A549 (cell line): ENCODE measurements around the gene IRF6. TPM values are rescaled to one million over a fixed set of nuclear protein-coding genes. Genes with fewer than 3 reads are reported as not detected.

Experiments used
- ATAC-seq, 2 experiments: fragments of 200-7000 bp in 1 of 2; fragments of >200 bp in 1 of 2; cut with Nextera tagmentation in 1 of 2; cut with Tn5 transposase in 1 of 2; 3 replicates each; pipeline versions ENCODE4 v1.8.0 to v1.9.1; 2018 to 2020; ENCODE audit warnings: mild to moderate bottlenecking in 1 of 2, moderate library complexity in 1 of 2
- CTCF ChIA-PET: fragments of 300-600 bp; sonication (Branson Sonifier 250); formaldehyde crosslinking; extraction: SDS; loops from one replicate; lab custom pipeline; 2021; ENCODE audit warnings: antibody characterized with exemption, inconsistent platforms; lab: Yijun Ruan, JAX
- POLR2A ChIA-PET: fragments of 350-600 bp; formaldehyde crosslinking; extraction: SDS; loops from one replicate; lab custom pipeline; 2021; ENCODE audit warnings: antibody characterized with exemption, inconsistent platforms; lab: Yijun Ruan, JAX
- DNase-seq, 2 experiments: peaks; one replicate each; pipeline versions ENCODE4 v3.0.0 to v3.0.0-alpha.2; 2011 to 2016; ENCODE audit warnings: low read depth in 1 of 2, low spot score in 1 of 2
- FAIRE-seq: peaks from 2 replicates; lab custom pipeline; 2011; peaks lifted over from hg19 to GRCh38; lab: Jason Lieb, UNC
- H3K27ac ChIP-seq, 2 experiments: fragments of >200 bp; sonication (Bioruptor Twin); formaldehyde crosslinking; 3 replicates each; pipeline ENCODE4 v1.5.1; 2016 to 2017
- H3K4me1 ChIP-seq: fragments of >200 bp; sonication (Bioruptor Twin); formaldehyde crosslinking; 3 replicates; pipeline ENCODE4 v1.6.1; 2016
- H3K4me2 ChIP-seq: fragments of >200 bp; sonication (Bioruptor Twin); formaldehyde crosslinking; 3 replicates; pipeline ENCODE4 v1.6.1; 2016
- H3K4me3 ChIP-seq: fragments of >200 bp; sonication (Bioruptor Twin); formaldehyde crosslinking; 3 replicates; pipeline ENCODE4 v1.5.1; 2016
- H3K9me3 ChIP-seq: fragments of >200 bp; sonication (Bioruptor Twin); formaldehyde crosslinking; 3 replicates; pipeline ENCODE4 v1.6.1; 2016
- CBX2 ChIP-seq: fragments of 200-600 bp; sonication (generic); IDR thresholded peaks from 2 replicates; pipeline ENCODE4 v1.6.1; 2016; ENCODE audit warnings: low read depth, mild to moderate bottlenecking, borderline replicate concordance
- CBX8 ChIP-seq: fragments of 200-600 bp; sonication (generic); IDR thresholded peaks from 2 replicates; pipeline ENCODE4 v1.6.1; 2016
- EHF ChIP-seq: fragments of 250-450 bp; sonication (Bioruptor Pico); IDR thresholded peaks from 2 replicates; pipeline ENCODE4 v1.5.0; 2020; ENCODE audit warnings: mild to moderate bottlenecking
- ESRRA ChIP-seq: fragments of 150-350 bp; IDR thresholded peaks from 2 replicates; pipeline ENCODE4 v1.6.1; 2014; ENCODE audit warnings: mild to moderate bottlenecking, low read length, borderline replicate concordance
- JUNB ChIP-seq: fragments of >200 bp; sonication (Bioruptor Twin); formaldehyde crosslinking; IDR thresholded peaks from 2 replicates; pipeline ENCODE4 v1.6.1; 2016
- MAZ ChIP-seq: fragments of 150-350 bp; IDR thresholded peaks from 2 replicates; pipeline ENCODE4 v1.6.1; 2014; ENCODE audit warnings: antibody characterized with exemption, low read depth, low read length, borderline replicate concordance
- MYC ChIP-seq: IDR thresholded peaks from 2 replicates; pipeline ENCODE4 v1.6.1; 2012; ENCODE audit warnings: mild to moderate bottlenecking, inconsistent platforms, low read length, improper control_type of control experiment, borderline replicate concordance
- NFE2L2 ChIP-seq: fragments of 150-350 bp; conservative IDR thresholded peaks from 2 replicates; pipeline ENCODE4 v1.6.1; 2014; ENCODE audit warnings: low read length
- NPAS2 ChIP-seq: fragments of 250-450 bp; sonication (Bioruptor Pico); IDR thresholded peaks from 2 replicates; pipeline ENCODE4 v1.8.0; 2022; ENCODE audit warnings: mild to moderate bottlenecking, moderate library complexity, borderline replicate concordance
- POLR2A ChIP-seq: IDR thresholded peaks from 2 replicates; pipeline ENCODE4 v1.6.1; 2012; ENCODE audit warnings: mild to moderate bottlenecking, low read length
- POLR2AphosphoS2 ChIP-seq: conservative IDR thresholded peaks from 2 replicates; pipeline ENCODE4 v1.6.1; 2012; ENCODE audit warnings: low read length, improper control_type of control experiment, inconsistent platforms
- RAD21 ChIP-seq, 2 experiments: fragments of >200 bp in 1 of 2; sonication (Bioruptor Twin) in 1 of 2; formaldehyde crosslinking in 1 of 2; IDR thresholded peaks in 1 of 2; conservative IDR thresholded peaks in 1 of 2; 2 replicates in 1 of 2; 3 replicates in 1 of 2; pipeline ENCODE4 v1.6.1; 2012 to 2018; ENCODE audit warnings: inconsistent platforms in 1 of 2
- RNF2 ChIP-seq: fragments of 200-600 bp; sonication (generic); IDR thresholded peaks from 2 replicates; pipeline ENCODE4 v1.6.1; 2016; ENCODE audit warnings: low read depth, mild to moderate bottlenecking, antibody characterized with exemption, moderate library complexity, borderline replicate concordance
- SREBF2 ChIP-seq: fragments of 450-650 bp; IDR thresholded peaks from 2 replicates; pipeline ENCODE4 v1.6.1; 2014; ENCODE audit warnings: mild to moderate bottlenecking, moderate library complexity
- TFCP2L1 ChIP-seq: fragments of 250-450 bp; sonication (Bioruptor Pico); IDR thresholded peaks from 2 replicates; pipeline ENCODE4 v1.5.0; 2021; ENCODE audit warnings: mild to moderate bottlenecking
- ZC3H11A ChIP-seq: fragments of 450-650 bp; IDR thresholded peaks from 2 replicates; pipeline ENCODE4 v1.6.1; 2014; ENCODE audit warnings: antibody characterized with exemption, mild to moderate bottlenecking
- WGBS: methylation state at CpG from one replicate; pipeline ENCODE4 v1.1.6; 2017; ENCODE audit errors: missing lambda C conversion rate; 5-methylcytosine and 5-hydroxymethylcytosine counted together
- polyA plus RNA-seq, 4 experiments: library from polyadenylated mRNA; depleted of rRNA in 3 of 4; stranded (reverse); fragments of >200 nt; fragmentation: RNase III in 1 of 4; extraction: RNeasy Plus Mini Kit Qiagen cat#74134 plus additional on column Dnase treatment in 1 of 4; gene quantifications; 2 replicates in 3 of 4; 3 replicates in 1 of 4; pipeline ENCODE4 v1.2.3, GENCODE V29; 2011 to 2017
- TF ChIP-seq, protein P1 (sequence below): fragments of 150-350 bp; IDR thresholded peaks from 2 replicates; pipeline ENCODE4 v1.6.1; 2014; ENCODE audit warnings: low read depth, mild to moderate bottlenecking, low read length
- TF ChIP-seq, protein P2 (sequence below): fragments of 200-600 bp; sonication (generic); IDR thresholded peaks from 2 replicates; pipeline ENCODE4 v1.6.1; 2016; ENCODE audit warnings: antibody characterized with exemption, mild to moderate bottlenecking, moderate library complexity
- TF ChIP-seq, protein P3 (sequence below): fragments of >200 bp; sonication (Bioruptor Twin); formaldehyde crosslinking; IDR thresholded peaks from 2 replicates; pipeline ENCODE4 v1.6.1; 2016
- TF ChIP-seq, protein P4 (sequence below): fragments of 450-650 bp; IDR thresholded peaks from 2 replicates; pipeline ENCODE4 v1.6.1; 2014; ENCODE audit warnings: antibody characterized with exemption
- TF ChIP-seq, protein P5 (sequence below): fragments of 250-450 bp; sonication (Bioruptor Pico); IDR thresholded peaks from 2 replicates; pipeline ENCODE4 v1.5.0; 2021; ENCODE audit warnings: mild to moderate bottlenecking, moderate library complexity, borderline replicate concordance

IRF6 gene
- polyA plus RNA-seq, 2 of the 4 experiments (the other 2 are of a cell fraction), result 0.08 to 0.22 TPM

DNA sequence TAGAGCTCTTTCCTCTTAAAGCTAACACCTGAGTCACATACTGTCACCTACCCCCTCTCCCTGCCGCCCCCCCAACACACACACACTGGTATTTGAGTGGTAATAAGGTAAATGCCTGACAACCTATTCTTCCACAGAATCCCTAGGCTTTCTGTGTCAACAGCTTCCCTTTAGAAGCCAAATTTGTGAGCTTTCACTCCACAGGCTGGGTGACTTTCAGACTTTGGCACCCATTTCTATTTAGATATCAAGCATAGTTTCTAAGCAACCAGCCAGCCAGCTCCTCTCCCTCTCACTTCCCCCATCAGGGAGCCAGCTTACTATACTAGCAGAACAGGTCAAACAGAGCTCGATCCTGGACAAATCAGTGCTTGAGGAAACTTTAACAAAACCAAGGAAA lies 18.4 kb downstream of the IRF6 start:
- FAIRE-seq (no peak), DNase-seq (peak in 1 of 2 experiments; percentile 10), ATAC-seq (no peak)
- ChIA-PET POLR2A (no interaction called here), CTCF (interaction anchor here (0.7 to 3.2 kb wide), 6 partner anchors 8 to 73 kb away, joined by 3 to 18 read pairs (median 3); no protein-coding TSS in a partner anchor)
- H3K27ac ChIP-seq, result no peak overlapping the region
- peaks cover 17% of the 10 kb centered on the region; the same call in 2 of the 3 replicates for H3K4me1 ChIP-seq
- peaks cover 12% of the 10 kb centered on the region for H3K9me3 ChIP-seq
- TF ChIP-seq, protein P1, sequence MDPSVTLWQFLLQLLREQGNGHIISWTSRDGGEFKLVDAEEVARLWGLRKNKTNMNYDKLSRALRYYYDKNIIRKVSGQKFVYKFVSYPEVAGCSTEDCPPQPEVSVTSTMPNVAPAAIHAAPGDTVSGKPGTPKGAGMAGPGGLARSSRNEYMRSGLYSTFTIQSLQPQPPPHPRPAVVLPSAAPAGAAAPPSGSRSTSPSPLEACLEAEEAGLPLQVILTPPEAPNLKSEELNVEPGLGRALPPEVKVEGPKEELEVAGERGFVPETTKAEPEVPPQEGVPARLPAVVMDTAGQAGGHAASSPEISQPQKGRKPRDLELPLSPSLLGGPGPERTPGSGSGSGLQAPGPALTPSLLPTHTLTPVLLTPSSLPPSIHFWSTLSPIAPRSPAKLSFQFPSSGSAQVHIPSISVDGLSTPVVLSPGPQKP, result no peak
- TF ChIP-seq POLR2AphosphoS2 (no peak), ZC3H11A (no peak), MYC (no peak), NPAS2 (no peak), SREBF2 (no peak), CBX2 (no peak), RNF2 (no peak)
- TF ChIP-seq, protein P2, sequence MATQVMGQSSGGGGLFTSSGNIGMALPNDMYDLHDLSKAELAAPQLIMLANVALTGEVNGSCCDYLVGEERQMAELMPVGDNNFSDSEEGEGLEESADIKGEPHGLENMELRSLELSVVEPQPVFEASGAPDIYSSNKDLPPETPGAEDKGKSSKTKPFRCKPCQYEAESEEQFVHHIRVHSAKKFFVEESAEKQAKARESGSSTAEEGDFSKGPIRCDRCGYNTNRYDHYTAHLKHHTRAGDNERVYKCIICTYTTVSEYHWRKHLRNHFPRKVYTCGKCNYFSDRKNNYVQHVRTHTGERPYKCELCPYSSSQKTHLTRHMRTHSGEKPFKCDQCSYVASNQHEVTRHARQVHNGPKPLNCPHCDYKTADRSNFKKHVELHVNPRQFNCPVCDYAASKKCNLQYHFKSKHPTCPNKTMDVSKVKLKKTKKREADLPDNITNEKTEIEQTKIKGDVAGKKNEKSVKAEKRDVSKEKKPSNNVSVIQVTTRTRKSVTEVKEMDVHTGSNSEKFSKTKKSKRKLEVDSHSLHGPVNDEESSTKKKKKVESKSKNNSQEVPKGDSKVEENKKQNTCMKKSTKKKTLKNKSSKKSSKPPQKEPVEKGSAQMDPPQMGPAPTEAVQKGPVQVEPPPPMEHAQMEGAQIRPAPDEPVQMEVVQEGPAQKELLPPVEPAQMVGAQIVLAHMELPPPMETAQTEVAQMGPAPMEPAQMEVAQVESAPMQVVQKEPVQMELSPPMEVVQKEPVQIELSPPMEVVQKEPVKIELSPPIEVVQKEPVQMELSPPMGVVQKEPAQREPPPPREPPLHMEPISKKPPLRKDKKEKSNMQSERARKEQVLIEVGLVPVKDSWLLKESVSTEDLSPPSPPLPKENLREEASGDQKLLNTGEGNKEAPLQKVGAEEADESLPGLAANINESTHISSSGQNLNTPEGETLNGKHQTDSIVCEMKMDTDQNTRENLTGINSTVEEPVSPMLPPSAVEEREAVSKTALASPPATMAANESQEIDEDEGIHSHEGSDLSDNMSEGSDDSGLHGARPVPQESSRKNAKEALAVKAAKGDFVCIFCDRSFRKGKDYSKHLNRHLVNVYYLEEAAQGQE, result no peak
- TF ChIP-seq, protein P3, sequence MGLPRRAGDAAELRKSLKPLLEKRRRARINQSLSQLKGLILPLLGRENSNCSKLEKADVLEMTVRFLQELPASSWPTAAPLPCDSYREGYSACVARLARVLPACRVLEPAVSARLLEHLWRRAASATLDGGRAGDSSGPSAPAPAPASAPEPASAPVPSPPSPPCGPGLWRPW, result no peak
- TF ChIP-seq, all 56 proteins: peak for 0
- no peak overlapping the region for H3K4me2 ChIP-seq
- no peak overlapping the region for H3K4me3 ChIP-seq
- WGBS, result 0% methylated on average over 2 of the region's 2 CpGs

DNA sequence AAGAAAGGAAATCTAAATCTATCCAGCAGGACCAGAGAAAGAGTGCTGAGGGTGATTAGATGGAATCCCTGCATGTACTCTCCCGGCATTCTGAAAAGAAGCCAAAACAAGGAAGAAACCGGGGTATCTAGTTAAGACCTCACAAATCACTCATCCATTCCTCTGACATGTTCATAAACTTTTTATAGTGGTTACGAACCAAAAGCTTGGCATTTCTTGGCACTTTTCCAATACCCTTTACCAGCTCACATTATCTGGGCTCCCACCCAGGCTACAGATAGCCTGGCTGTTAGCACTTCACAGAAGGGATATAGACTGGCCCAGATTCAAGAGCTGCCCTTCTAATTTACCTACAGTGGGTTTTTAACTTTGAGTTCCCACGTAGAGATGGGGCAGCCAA lies 19.8 kb downstream of the IRF6 start:
- Histone ChIP-seq H3K9me3 (peaks cover 12% of the 10 kb centered on the region), H3K27ac (no peak overlapping the region), H3K4me1 (peaks cover 16% of the 10 kb centered on the region; the same call in 2 of the 3 replicates), H3K4me3 (no peak overlapping the region), H3K4me2 (no peak overlapping the region)
- FAIRE-seq, result no peak
- WGBS, result 50% methylated on average over 4 of the region's 4 CpGs
- ChIA-PET CTCF (interaction anchor here (1.1 to 3.2 kb wide), 4 partner anchors 9 to 37 kb away, joined by 3 to 18 read pairs (median 6); no protein-coding TSS in a partner anchor), POLR2A (no interaction called here)
- no peak for DNase-seq
- TF ChIP-seq POLR2AphosphoS2, result no peak
- TF ChIP-seq CBX8, result no peak
- TF ChIP-seq, protein P4, sequence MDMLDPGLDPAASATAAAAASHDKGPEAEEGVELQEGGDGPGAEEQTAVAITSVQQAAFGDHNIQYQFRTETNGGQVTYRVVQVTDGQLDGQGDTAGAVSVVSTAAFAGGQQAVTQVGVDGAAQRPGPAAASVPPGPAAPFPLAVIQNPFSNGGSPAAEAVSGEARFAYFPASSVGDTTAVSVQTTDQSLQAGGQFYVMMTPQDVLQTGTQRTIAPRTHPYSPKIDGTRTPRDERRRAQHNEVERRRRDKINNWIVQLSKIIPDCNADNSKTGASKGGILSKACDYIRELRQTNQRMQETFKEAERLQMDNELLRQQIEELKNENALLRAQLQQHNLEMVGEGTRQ, result no peak
- no peak for TF ChIP-seq NFE2L2
- TF ChIP-seq, protein P5, sequence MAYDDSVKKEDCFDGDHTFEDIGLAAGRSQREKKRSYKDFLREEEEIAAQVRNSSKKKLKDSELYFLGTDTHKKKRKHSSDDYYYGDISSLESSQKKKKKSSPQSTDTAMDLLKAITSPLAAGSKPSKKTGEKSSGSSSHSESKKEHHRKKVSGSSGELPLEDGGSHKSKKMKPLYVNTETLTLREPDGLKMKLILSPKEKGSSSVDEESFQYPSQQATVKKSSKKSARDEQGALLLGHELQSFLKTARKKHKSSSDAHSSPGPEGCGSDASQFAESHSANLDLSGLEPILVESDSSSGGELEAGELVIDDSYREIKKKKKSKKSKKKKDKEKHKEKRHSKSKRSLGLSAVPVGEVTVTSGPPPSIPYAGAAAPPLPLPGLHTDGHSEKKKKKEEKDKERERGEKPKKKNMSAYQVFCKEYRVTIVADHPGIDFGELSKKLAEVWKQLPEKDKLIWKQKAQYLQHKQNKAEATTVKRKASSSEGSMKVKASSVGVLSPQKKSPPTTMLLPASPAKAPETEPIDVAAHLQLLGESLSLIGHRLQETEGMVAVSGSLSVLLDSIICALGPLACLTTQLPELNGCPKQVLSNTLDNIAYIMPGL (CRISPR knock-in tag), result no peak
- TF ChIP-seq MAZ, result no peak
- TF ChIP-seq RAD21 (conservative IDR thresholded peaks at IDR 0.05 in 1 of 2, IDR thresholded peaks at IDR 0.05 in 1 of 2), result no peak
- no peak for TF ChIP-seq JUNB
- TF ChIP-seq NPAS2, result no peak
- TF ChIP-seq POLR2A, result no peak
- TF ChIP-seq ESRRA, result no peak
- TF ChIP-seq TFCP2L1 (CRISPR knock-in tag), result no peak
- TF ChIP-seq EHF (CRISPR knock-in tag), result no peak
- no peak for ATAC-seq
